HepG2 (cell line): ENCODE data around the gene SIAH3. TPM values are rescaled to one million over a fixed set of nuclear protein-coding genes. Genes with fewer than 3 reads are reported as not detected.

Experiments
- ATAC-seq: fragments of 200-7000 bp; cut with Tn5 transposase; 3 replicates; pipeline ENCODE4 v1.9.1; 2020; ENCODE audit warnings: mild to moderate bottlenecking, moderate library complexity
- BruUV-seq: library from RNA; stranded (reverse); fragments of 400-500 nt; replicated peaks from 2 replicates; lab custom pipeline; 2021; lab: Mats Ljungman, UMichigan
- CTCF ChIA-PET: fragments of 300-600 bp; formaldehyde crosslinking; extraction: SDS; loops from one replicate; lab custom pipeline; 2021; ENCODE audit warnings: low total read pairs, inconsistent platforms, low intra/inter-chr PET ratio; lab: Yijun Ruan, JAX
- POLR2A ChIA-PET: fragments of 350-600 bp; sonication (Branson Sonifier 250); formaldehyde crosslinking; loops from one replicate; lab custom pipeline; 2020; ENCODE audit warnings: antibody characterized with exemption, inconsistent platforms; lab: Yijun Ruan, JAX
- DNase-seq: peaks from one replicate; pipeline ENCODE4 v3.0.0-alpha.2; 2015; ENCODE audit warnings: low spot score
- FAIRE-seq: peaks from 3 replicates; lab custom pipeline; 2011; peaks lifted over from hg19 to GRCh38; lab: Jason Lieb, UNC
- H2AFZ ChIP-seq: one replicate; pipeline ENCODE4 v1.6.1; 2011; ENCODE audit warnings: low read length, inconsistent platforms
- H3K27ac ChIP-seq: fragments of 300-600 bp; 3 replicates; pipeline ENCODE4 v1.8.0; 2011; ENCODE audit warnings: mixed run types, mild to moderate bottlenecking, mixed read lengths, low read length, inconsistent platforms; ENCODE audit not compliant: insufficient read depth; ENCODE audit errors: extremely low read length
- H3K27me3 ChIP-seq, 2 experiments: fragments of 200-600 bp in 1 of 2; 2 replicates in 1 of 2; 3 replicates in 1 of 2; pipeline versions ENCODE4 v1.6.0 to v1.8.0; 2011; ENCODE audit warnings: low read length in 2 of 2, mild to moderate bottlenecking in 2 of 2, moderate library complexity in 2 of 2, inconsistent platforms in 1 of 2; ENCODE audit not compliant: insufficient read depth in 2 of 2, control insufficient read depth in 1 of 2
- H3K36me3 ChIP-seq, 2 experiments: fragments of 200-600 bp in 1 of 2; replicated peaks in 1 of 2; 2 replicates in 1 of 2; 3 replicates in 1 of 2; pipeline versions ENCODE4 v1.5.1 to v1.8.0; 2011; ENCODE audit warnings: low read length in 2 of 2, inconsistent platforms in 1 of 2; ENCODE audit not compliant: insufficient read depth in 2 of 2, control insufficient read depth in 1 of 2
- H3K4me1 ChIP-seq: 2 replicates; pipeline ENCODE4 v1.5.1; 2012; ENCODE audit warnings: low read length, inconsistent platforms; ENCODE audit not compliant: insufficient read depth
- H3K4me2 ChIP-seq: 2 replicates; pipeline ENCODE4 v1.6.0; 2011; ENCODE audit warnings: low read depth, low read length, inconsistent platforms
- H3K4me3 ChIP-seq, 3 experiments: fragments of 200-600 bp in 1 of 3; sonication (generic), shearing (Covaris generic) in 1 of 3; replicated peaks in 1 of 3; 2 replicates each; pipeline ENCODE4 v1.5.1; 2011 to 2016; ENCODE audit warnings: low read length in 3 of 3, inconsistent platforms in 2 of 3, low read depth in 2 of 3, mild to moderate bottlenecking in 2 of 3, control low read depth in 1 of 3, mixed read lengths in 1 of 3; ENCODE audit not compliant: insufficient read depth in 1 of 3
- H3K79me2 ChIP-seq: one replicate; pipeline ENCODE4 v1.6.1; 2011; ENCODE audit warnings: low read length, inconsistent platforms; ENCODE audit not compliant: insufficient read depth
- H3K9ac ChIP-seq: 2 replicates; pipeline ENCODE4 v1.6.0; 2011; ENCODE audit warnings: mild to moderate bottlenecking, low read depth, low read length, inconsistent platforms; ENCODE audit not compliant: insufficient read depth
- H3K9me3 ChIP-seq: 2 replicates; pipeline ENCODE4 v1.5.1; 2012; ENCODE audit warnings: mild to moderate bottlenecking, low read length
- H4K20me1 ChIP-seq: 2 replicates; pipeline ENCODE4 v1.6.0; 2011; ENCODE audit warnings: inconsistent platforms, mild to moderate bottlenecking, low read length, moderate library complexity; ENCODE audit not compliant: insufficient read depth
- NR1H2 ChIP-seq: sonication (generic); formaldehyde crosslinking; IDR thresholded peaks from 2 replicates; pipeline ENCODE4 v1.8.1; 2022; ENCODE audit warnings: low read depth, missing genetic modification reagents, borderline replicate concordance
- ZNF878 ChIP-seq: sonication (generic); formaldehyde crosslinking; IDR thresholded peaks from 2 replicates; pipeline ENCODE4 v1.8.1; 2023; ENCODE audit warnings: mild to moderate bottlenecking, missing genetic modification reagents, moderate library complexity
- WGBS: methylation state at CpG from one replicate; pipeline ENCODE4 v1.1.6; 2017; ENCODE audit warnings: low lambda C conversion rate; 5-methylcytosine and 5-hydroxymethylcytosine counted together
- in situ Hi-C: cut with HindIII; loops from 2 replicates; pipeline ENCODE4 v1.10.0; 2017; ENCODE audit warnings: low pct_unique_long_range_greater_than_20kb; ENCODE audit not compliant: extremely low pct_ligation_motif_present
- intact Hi-C: fragments of 100-400 bp; cut with micrococcal nuclease; formaldehyde crosslinking; loops from one replicate; pipeline ENCODE4 v1.10.0; 2022; ENCODE audit not compliant: unreplicated experiment
- polyA plus RNA-seq, 8 experiments: library from polyadenylated mRNA; depleted of rRNA in 3 of 8; stranded (reverse) in 7 of 8; unstranded in 1 of 8; fragments of >200 nt; fragmentation: Illumina TruSeq in 4 of 8; extraction: Trizol in 4 of 8; gene quantifications; 2 replicates each; pipeline versions ENCODE4 v1.2.1 to v1.2.3, GENCODE V29; 2011 to 2016; ENCODE audit warnings: low read depth in 4 of 8, missing spikeins in 1 of 8, mixed read lengths in 1 of 8; ENCODE audit not compliant: insufficient read depth in 1 of 8
- total RNA-seq, 5 experiments: library from RNA; depleted of rRNA; stranded (reverse); fragments of >200 nt; fragmentation: Illumina TruSeq; extraction: Trizol; gene quantifications; 2 replicates each; pipeline ENCODE4 v1.2.3, GENCODE V29; 2016; ENCODE audit warnings: low read depth in 1 of 5

The SIAH3 gene
- total and polyA plus RNA-seq, 2 of the 13 experiments (the other 11 are each of a cell fraction or from before 2014, with no cell fraction given) = not detected

DNA sequence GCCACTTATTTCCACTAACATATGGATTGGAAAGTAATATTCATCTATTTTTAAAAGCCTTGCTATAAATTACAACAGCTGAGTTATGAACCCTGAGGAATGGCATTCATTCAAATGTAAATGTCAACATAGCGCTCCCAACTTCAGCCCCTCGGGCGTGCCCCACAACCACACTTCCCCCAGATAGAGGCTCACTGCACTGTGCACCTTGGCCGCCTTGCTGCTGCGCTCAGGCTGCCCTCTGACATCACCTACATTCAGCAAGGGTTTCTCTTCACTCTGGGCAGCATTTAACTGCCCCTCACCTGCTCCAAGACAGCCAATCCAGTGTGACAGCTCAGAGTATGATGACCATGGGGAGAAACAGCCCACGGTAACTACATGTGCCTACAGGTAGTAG, 35.1 kb downstream of the SIAH3 start:
- Histone ChIP-seq H3K4me3 (no peak overlapping the region), H3K27me3 (peaks cover 4 to 13% of the 10 kb centered on the region in 2 experiments; a peak in 3 of 5 replicates), H3K27ac (no peak overlapping the region)
- intact Hi-C loops = no loop called here
- TF ChIP-seq NR1H2 (CRISPR knock-in tag) = no peak
- TF ChIP-seq, all 625 proteins: peak for 0
- Histone ChIP-seq H3K4me1 (no peaks in the 10 kb centered on the region), H3K9ac (no peak overlapping the region), H4K20me1 (no peaks in the 10 kb centered on the region), H3K4me2 (no peak overlapping the region), H2AFZ (no peak overlapping the region), H3K79me2 (no peaks in the 10 kb centered on the region), H3K9me3 (no peaks in the 10 kb centered on the region), H3K36me3 (no peaks in the 10 kb centered on the region)
- POLR2A ChIA-PET = no interaction called here
- no peak for FAIRE-seq
- no peak for ATAC-seq
- 20% methylated on average over 6 of the region's 6 CpGs for WGBS
- CTCF ChIA-PET = no interaction called here
- in situ Hi-C loops = no loop called here
- no TSS peak for BruUV-seq
- DNase-seq = no peak

DNA sequence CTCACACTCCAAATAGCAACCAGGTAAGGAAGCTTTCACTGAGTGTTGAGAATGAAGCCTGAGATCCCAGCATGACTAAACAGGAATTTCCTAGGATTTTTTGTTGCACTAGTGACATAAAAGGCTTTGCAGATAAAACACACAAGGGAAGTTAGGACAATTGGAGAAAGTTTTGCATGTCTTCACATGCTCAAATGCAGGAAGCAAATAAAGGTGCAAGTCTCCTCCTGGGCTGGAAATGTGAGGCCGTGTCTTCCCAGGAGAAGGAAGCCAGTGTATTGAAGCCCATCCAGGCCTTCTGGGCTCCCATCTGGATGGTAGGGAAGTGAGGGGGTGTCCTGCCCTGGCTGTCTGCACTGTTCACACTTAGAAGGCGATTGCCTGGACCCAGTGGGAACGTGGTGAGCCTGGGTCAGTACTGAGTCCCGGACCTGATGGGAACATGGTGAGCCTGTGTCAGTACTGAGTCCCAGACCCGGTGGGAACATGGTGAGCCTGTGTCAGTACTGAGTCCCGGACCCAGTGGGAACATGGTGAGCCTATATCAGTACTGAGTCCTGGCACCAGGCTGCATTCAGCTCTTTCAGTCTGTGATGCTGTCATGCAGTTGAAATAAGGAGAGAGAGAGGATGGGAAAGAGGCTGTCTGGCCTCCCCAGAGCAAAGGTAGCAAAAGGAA, 38.7 kb downstream of the SIAH3 start:
- TF ChIP-seq ZNF878 (CRISPR knock-in tag) = no peak
- no TSS peak for BruUV-seq
- in situ Hi-C loops (no loop called here), intact Hi-C loops (no loop called here)
- FAIRE-seq (no peak), ATAC-seq (no peak), DNase-seq (no peak)
- H3K4me3 ChIP-seq = no peak overlapping the region
- no peaks in the 10 kb centered on the region for H3K9me3 ChIP-seq
- no peak overlapping the region for H3K9ac ChIP-seq
- no peaks in the 10 kb centered on the region for H3K27me3 ChIP-seq
- ChIA-PET POLR2A (no interaction called here), CTCF (no interaction called here)
- no peaks in the 10 kb centered on the region for H4K20me1 ChIP-seq
- 7% methylated on average over 3 of the region's 6 CpGs for WGBS
- no peak overlapping the region for H3K4me2 ChIP-seq
- no peak overlapping the region for H2AFZ ChIP-seq
- H3K36me3 ChIP-seq = no peaks in the 10 kb centered on the region
- no peak overlapping the region for H3K27ac ChIP-seq
- no peaks in the 10 kb centered on the region for H3K4me1 ChIP-seq
- no peaks in the 10 kb centered on the region for H3K79me2 ChIP-seq
